Activated B cell treated with CpG ODN at 0.5 μM for 24 hours (primary cell): ENCODE results near the gene EFNA3. TPM values are rescaled to one million over a fixed set of nuclear protein-coding genes. Genes with fewer than 3 reads are reported as not detected.

Experiments used
- ATAC-seq: fragments of 200-7000 bp; cut with Tn5 transposase; one replicate; pipeline ENCODE4 v1.10.0; 2021; ENCODE audit warnings: low read depth, mild to moderate bottlenecking, moderate library complexity
- CTCF ChIA-PET: fragments of 350-600 bp; sonication (Branson Sonifier 250); formaldehyde crosslinking; loops from one replicate; lab custom pipeline; 2021; ENCODE audit warnings: antibody characterized with exemption; lab: Charles Lee
- POLR2A ChIA-PET: fragments of 350-600 bp; sonication (Branson Sonifier 250); formaldehyde crosslinking; loops from one replicate; lab custom pipeline; 2021; ENCODE audit warnings: antibody characterized with exemption; lab: Charles Lee
- DNase-seq: peaks from one replicate; pipeline ENCODE4 v3.0.0; 2022
- H3K27ac Mint-ChIP-seq: one replicate; pipeline ENCODE4 v1.8.0; 2020; ENCODE audit warnings: mixed read lengths
- H3K27me3 Mint-ChIP-seq: one replicate; pipeline ENCODE4 v1.8.0; 2021; ENCODE audit warnings: mixed read lengths
- H3K36me3 Mint-ChIP-seq: one replicate; pipeline ENCODE4 v1.8.0; 2021; ENCODE audit warnings: low read depth, mixed read lengths
- H3K4me1 Mint-ChIP-seq: one replicate; pipeline ENCODE4 v1.8.0; 2021; ENCODE audit warnings: mixed read lengths
- H3K4me3 Mint-ChIP-seq: one replicate; pipeline ENCODE4 v1.8.0; 2020; ENCODE audit warnings: mild to moderate bottlenecking, mixed read lengths
- H3K9me3 Mint-ChIP-seq: one replicate; pipeline ENCODE4 v1.8.0; 2020; ENCODE audit warnings: mixed read lengths
- intact Hi-C: fragments of 100-400 bp; cut with micrococcal nuclease; formaldehyde crosslinking; loops from one replicate; pipeline ENCODE4 v1.15.1; 2024
- total RNA-seq: library from RNA; stranded (reverse); gene quantifications from 2 replicates; pipeline ENCODE4 v1.2.3, GENCODE V29; 2022
- TF ChIP-seq, protein P1 (sequence below): fragments of 200-600 bp; IDR thresholded peaks from one replicate; pipeline ENCODE4 v1.8.0; 2022; ENCODE audit warnings: antibody characterized with exemption, mild to moderate bottlenecking

The EFNA3 gene
- total RNA-seq, 1 donor from 2014 or later = 1.2 TPM

DNA sequence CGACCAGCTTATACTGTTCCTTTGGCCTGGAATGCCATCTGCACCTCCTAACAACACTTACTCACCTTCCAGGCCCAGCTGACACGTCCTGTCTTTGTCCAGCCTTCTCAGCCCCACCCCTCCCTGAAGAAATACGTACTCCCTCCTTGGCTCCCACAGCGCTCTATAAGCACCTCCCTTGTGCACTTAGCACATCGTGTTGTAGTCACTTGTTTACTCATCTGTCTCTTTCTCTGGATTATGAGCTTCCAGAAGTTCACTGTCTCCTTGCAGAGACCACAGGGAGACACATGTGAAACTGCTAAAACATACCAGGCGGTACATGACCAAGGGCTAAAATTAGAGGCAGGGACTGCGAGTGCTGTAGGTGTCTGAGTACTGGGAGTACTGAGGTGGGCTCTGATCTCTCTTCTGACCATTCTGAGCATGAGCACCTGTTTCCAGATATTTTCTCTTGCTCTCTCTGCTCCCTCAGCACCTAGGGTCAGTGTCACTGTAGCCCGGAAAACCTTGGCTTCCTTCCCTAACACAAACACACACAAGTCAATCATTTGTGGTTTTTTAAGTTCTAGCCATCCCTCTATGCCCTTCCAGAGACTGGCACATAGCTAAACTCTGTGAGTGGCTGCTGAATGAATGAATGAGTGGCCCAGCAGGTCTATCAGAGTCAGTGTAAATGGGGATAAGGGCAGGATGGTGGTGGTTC, 39.9 kb upstream of the EFNA3 start:
- Mint-ChIP-seq H3K27me3 (peaks cover 8% of the 10 kb centered on the region), H3K36me3 (no peaks in the 10 kb centered on the region), H3K4me1 (no peaks in the 10 kb centered on the region), H3K27ac (no peak overlapping the region), H3K9me3 (no peaks in the 10 kb centered on the region), H3K4me3 (no peak overlapping the region)
- ChIA-PET POLR2A (no interaction called here), CTCF (interaction anchor here (0.8 to 1.5 kb wide), 2 partner anchors 12 to 23 kb away, joined by 3 to 7 read pairs; partner anchors contain the start of gene ADAM15)
- DNase-seq (no peak), ATAC-seq (no peak)
- TF ChIP-seq, protein P1, sequence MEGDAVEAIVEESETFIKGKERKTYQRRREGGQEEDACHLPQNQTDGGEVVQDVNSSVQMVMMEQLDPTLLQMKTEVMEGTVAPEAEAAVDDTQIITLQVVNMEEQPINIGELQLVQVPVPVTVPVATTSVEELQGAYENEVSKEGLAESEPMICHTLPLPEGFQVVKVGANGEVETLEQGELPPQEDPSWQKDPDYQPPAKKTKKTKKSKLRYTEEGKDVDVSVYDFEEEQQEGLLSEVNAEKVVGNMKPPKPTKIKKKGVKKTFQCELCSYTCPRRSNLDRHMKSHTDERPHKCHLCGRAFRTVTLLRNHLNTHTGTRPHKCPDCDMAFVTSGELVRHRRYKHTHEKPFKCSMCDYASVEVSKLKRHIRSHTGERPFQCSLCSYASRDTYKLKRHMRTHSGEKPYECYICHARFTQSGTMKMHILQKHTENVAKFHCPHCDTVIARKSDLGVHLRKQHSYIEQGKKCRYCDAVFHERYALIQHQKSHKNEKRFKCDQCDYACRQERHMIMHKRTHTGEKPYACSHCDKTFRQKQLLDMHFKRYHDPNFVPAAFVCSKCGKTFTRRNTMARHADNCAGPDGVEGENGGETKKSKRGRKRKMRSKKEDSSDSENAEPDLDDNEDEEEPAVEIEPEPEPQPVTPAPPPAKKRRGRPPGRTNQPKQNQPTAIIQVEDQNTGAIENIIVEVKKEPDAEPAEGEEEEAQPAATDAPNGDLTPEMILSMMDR = no peak
- intact Hi-C loops = no loop called here

DNA sequence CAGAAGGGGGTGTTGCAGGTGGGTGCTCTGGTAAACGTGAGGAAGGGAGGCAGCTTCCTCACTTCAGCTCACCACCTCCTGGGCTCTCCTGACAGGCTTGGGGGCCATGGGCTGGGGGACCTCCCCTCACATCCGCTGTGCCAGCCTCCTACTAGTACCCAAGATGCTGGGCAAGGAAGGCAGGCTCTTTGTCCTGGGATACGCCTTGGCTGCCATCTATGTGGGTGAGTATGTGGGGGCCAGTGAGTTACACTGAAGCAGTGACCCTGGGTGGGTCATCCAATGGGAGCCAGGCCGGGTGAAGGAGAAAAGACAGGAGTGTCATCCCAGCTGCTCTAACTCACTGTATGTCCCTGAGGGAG, 39.3 kb upstream of the EFNA3 start:
- ATAC-seq (no peak), DNase-seq (no peak)
- H3K4me1 Mint-ChIP-seq = no peaks in the 10 kb centered on the region
- ChIA-PET CTCF (interaction anchor here (1.5 kb wide), 1 partner anchor 22 kb away, joined by 7 read pairs; no protein-coding TSS in a partner anchor), POLR2A (interaction anchor here (0.7 kb wide), 1 partner anchor 72 kb away, joined by 6 read pairs; no protein-coding TSS in a partner anchor)
- H3K9me3 Mint-ChIP-seq = no peaks in the 10 kb centered on the region
- H3K36me3 Mint-ChIP-seq = no peaks in the 10 kb centered on the region
- H3K4me3 Mint-ChIP-seq = no peak overlapping the region
- H3K27me3 Mint-ChIP-seq = peaks cover 8% of the 10 kb centered on the region
- no peak overlapping the region for H3K27ac Mint-ChIP-seq
- TF ChIP-seq, protein P1 = no peak
- intact Hi-C loops = no loop called here

DNA sequence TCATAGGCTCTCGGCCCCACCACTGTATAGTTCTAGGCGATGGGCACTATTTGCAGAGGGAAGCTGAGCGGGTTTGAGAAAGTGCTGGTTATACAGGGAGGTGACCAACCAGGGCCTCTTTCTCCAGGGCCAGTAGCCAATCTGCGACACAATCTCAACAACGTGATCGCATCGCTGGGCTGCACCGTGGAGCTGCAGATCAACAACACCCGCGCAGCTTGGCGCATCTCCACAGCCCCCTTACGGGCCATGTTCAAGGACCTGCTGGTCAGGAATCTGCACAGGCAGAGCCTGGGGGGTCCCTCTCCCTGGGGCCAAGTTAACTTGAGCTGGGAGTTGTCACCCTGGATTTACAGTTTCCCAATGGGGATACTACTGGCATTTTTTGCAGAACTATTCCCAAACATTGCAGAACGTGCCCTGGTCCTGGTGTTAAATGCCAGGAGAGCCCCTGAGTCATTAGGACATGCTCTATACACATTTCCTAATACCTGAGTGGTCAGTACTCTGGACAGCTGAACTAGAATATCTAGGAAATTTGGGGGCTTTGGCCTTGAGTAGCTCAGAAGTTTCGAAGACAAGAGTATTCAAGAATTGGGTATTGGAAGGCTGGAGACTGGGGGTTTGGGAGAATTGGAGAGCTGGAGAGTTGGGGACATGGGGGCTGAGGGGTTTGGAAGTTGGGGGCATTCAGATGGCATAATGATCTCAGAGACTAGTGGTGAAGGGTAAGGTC, 38.1 kb upstream of the EFNA3 start:
- ChIA-PET POLR2A (interaction anchor here (0.6 kb wide), 1 partner anchor 30 kb away, joined by 3 read pairs; no protein-coding TSS in a partner anchor), CTCF (interaction anchor here (9.6 kb wide), 1 partner anchor 20 kb away, joined by 101 read pairs; the partner anchor contains the start of gene EFNA4)
- H3K9me3 Mint-ChIP-seq = no peaks in the 10 kb centered on the region

DNA sequence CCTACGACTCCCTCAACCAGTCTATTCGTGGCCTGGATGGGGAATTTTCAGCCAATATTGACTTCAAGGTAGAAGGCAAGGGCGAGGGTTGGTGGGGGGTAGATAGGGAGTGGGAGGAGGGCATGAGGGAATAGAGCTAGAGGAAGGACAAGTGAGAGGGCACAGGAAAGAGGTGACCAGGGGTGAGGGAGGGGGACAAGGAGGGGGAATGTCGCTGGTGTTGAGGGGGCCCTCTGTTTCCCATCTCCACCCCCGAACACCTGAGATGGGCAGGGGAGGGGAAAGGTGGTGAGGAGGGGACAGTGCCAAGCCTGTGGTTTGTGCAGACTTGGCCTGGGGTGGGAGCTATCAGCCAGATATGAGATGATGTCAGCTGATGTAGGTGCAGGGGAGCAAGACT, 35.8 kb upstream of the EFNA3 start:
- intact Hi-C loops = no loop called here
- POLR2A ChIA-PET = no interaction called here
- H3K36me3 Mint-ChIP-seq = no peaks in the 10 kb centered on the region
- ATAC-seq (no peak), DNase-seq (no peak)
- peaks cover 8% of the 10 kb centered on the region for H3K27me3 Mint-ChIP-seq
- TF ChIP-seq, protein P1 = no peak
- H3K4me1 Mint-ChIP-seq = peaks cover 4% of the 10 kb centered on the region
- H3K27ac Mint-ChIP-seq = no peak overlapping the region
- no peaks in the 10 kb centered on the region for H3K9me3 Mint-ChIP-seq
- H3K4me3 Mint-ChIP-seq = no peak overlapping the region
- CTCF ChIA-PET = interaction anchor here (0.9 to 9.6 kb wide), 2 partner anchors 18 to 42 kb away, joined by 4 to 101 read pairs; partner anchors contain the start of gene EFNA4

More for the DNA sequence above, 38.1 kb upstream of the EFNA3 start:
- TF ChIP-seq, protein P1 = no peak
- Mint-ChIP-seq H3K27me3 (peaks cover 8% of the 10 kb centered on the region), H3K4me1 (peaks cover 4% of the 10 kb centered on the region), H3K27ac (no peak overlapping the region), H3K4me3 (no peak overlapping the region), H3K36me3 (no peaks in the 10 kb centered on the region)
- intact Hi-C loops = no loop called here
- ATAC-seq = no peak
- DNase-seq = no peak

DNA sequence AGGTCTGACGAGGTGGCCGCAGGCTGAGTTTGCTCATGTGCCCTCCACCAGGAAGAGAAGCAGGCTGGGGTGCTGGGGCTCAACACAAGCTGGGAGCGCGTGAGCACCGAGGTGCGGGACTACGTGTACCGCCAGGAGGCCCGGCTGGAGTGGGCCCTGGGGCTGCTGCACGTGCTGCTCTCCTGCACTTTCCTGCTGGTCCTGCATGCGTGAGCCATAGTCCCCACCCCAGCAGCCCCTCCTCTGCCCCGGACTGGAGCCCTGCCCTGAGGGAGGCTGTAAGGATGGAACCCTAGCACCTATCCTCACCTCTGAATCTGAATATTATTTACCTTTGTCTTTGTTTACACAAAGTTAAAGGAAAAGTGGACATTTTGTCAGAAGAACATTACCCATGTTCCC, 35.3 kb upstream of the EFNA3 start:
- ChIA-PET CTCF (interaction anchor here (1.2 to 9.6 kb wide), 6 partner anchors 11 to 124 kb away, joined by 4 to 101 read pairs (median 12); partner anchors contain the start of gene EFNA4), POLR2A (interaction anchor here (0.6 to 2.3 kb wide), 3 partner anchors 22 to 42 kb away, joined by 3 to 9 read pairs (median 3); no protein-coding TSS in a partner anchor)
- no peak overlapping the region for H3K27ac Mint-ChIP-seq
- H3K4me1 Mint-ChIP-seq = peaks cover 4% of the 10 kb centered on the region
- intact Hi-C loops = no loop called here
- TF ChIP-seq, protein P1 = no peak
- no peaks in the 10 kb centered on the region for H3K9me3 Mint-ChIP-seq
- DNase-seq (no peak), ATAC-seq (no peak)
- no peak overlapping the region for H3K4me3 Mint-ChIP-seq
- peaks cover 5% of the 10 kb centered on the region for H3K27me3 Mint-ChIP-seq
- H3K36me3 Mint-ChIP-seq = no peaks in the 10 kb centered on the region
